Fibroblast of skin of left quadriceps (primary cell): ENCODE data around the gene RPS15A.
"Not testable (repeated sequence)": the region's sequence is repeated elsewhere in the genome, so short reads cannot be mapped to it uniquely, and the experiment has no call there.

Source experiments
- DNase-seq, 2 experiments: peaks; one replicate each; pipeline ENCODE4 v3.0.0-alpha.2; 2013; ENCODE audit warnings: low read depth in 2 of 2

RPS15A gene

DNA sequence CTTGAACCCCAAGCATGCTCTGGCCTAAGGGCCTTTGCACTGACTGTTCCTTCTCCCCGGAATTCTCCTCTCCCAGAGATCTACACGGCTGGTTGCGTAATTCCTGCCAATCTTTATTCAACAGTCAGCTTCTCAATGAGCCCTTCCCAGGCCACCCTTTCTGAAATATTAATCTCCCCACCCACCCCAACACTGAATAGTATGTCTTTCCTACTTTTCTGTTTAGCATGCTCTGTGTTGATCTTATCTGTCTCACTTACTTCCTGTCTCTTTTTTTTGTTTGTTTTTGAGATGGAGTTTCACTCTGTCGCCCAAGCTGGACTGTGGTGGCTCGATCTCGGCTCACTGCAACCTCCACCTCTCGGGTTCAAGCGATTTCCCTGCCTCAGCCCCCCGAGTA lies 33.5 kb downstream of the RPS15A start:
- not testable (repeated sequence) for DNase-seq

DNA sequence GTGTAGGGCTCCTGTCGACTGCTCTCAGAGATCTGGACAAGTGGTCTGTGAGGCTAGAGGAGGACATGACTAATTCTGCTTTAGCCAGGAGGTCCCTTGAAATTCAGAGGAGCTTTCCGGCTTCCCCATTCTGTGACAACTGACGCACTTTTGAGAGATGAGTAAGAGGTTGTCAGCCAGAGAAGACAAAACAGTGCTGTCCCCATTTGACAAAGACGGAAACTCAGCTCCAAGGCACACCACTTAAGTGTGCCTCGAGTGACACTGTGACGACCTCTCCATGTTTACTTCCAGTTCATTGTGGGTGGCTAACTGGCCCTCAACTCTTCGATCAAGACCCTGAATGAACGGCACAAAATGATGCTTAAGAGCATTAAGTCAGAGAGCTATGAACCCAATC lies 47.3 kb downstream of the RPS15A start:
- not testable (repeated sequence) for DNase-seq

GRCh38 chr16:18740027-18740426 lies 50.1 kb downstream of the RPS15A start:
- not testable (repeated sequence) for DNase-seq

- DNase-seq: not testable (repeated sequence)
These were observed 51.4 kb downstream of the RPS15A start for GRCh38 chr16:18738768-18739167.

GRCh38 chr16:18734279-18734678 lies 55.9 kb downstream of the RPS15A start:
- DNase-seq: not testable (repeated sequence)
